ENCODE data around the gene GTF3C5.

The GTF3C5 gene

DNA sequence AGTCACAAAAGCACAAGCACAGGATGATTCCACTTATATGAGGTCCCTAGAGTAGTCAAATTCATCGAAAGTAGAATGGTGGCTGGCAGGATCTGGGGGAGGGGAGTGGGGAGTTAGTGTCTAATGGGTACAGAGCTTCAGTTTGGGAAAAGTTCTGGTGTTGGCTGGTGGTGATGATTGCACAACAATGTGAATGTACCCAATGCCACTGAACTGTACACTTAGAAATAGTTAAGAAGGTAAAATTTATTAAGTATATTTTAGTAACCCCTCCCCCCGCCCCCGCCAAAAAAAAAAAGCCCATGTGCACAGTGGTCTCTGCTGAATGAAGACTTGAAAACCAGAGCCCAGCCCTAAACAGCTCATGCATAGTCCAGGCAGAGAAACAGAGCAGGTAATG, 24.8 kb upstream of the GTF3C5 start:
- Histone ChIP-seq H3K4me3 (ENCODE audit: low read length) (no peak overlapping the region), H4K20me1 (ENCODE audit: control insufficient read depth, insufficient read depth, low read depth, low read length) (no peaks in the 10 kb centered on the region), H3K4me1 (ENCODE audit: control insufficient read depth, low read length) (no peaks in the 10 kb centered on the region), H3K4me2 (ENCODE audit: low read length) (no peak overlapping the region), H3K36me3 (ENCODE audit: control insufficient read depth, low read length) (no peaks in the 10 kb centered on the region), H3K27ac (ENCODE audit: low read depth, low read length) (no peak overlapping the region), H3F3A (ENCODE audit: control insufficient read depth, insufficient read depth) (no peaks in the 10 kb centered on the region), H3K79me2 (ENCODE audit: control insufficient read depth, low read length) (no peaks in the 10 kb centered on the region), H3K9me2 (replicated peaks; ENCODE audit: control insufficient read depth, low read length) (no peaks in the 10 kb centered on the region), H3K27me3 (ENCODE audit: control insufficient read depth, low read length) (peaks cover 23% of the 10 kb centered on the region), H3K9me3 (ENCODE audit: control insufficient read depth, insufficient read depth, low read length) (no peaks in the 10 kb centered on the region)
- TF ChIP-seq, protein P1, sequence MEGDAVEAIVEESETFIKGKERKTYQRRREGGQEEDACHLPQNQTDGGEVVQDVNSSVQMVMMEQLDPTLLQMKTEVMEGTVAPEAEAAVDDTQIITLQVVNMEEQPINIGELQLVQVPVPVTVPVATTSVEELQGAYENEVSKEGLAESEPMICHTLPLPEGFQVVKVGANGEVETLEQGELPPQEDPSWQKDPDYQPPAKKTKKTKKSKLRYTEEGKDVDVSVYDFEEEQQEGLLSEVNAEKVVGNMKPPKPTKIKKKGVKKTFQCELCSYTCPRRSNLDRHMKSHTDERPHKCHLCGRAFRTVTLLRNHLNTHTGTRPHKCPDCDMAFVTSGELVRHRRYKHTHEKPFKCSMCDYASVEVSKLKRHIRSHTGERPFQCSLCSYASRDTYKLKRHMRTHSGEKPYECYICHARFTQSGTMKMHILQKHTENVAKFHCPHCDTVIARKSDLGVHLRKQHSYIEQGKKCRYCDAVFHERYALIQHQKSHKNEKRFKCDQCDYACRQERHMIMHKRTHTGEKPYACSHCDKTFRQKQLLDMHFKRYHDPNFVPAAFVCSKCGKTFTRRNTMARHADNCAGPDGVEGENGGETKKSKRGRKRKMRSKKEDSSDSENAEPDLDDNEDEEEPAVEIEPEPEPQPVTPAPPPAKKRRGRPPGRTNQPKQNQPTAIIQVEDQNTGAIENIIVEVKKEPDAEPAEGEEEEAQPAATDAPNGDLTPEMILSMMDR (IDR thresholded peaks at IDR 0.05; ENCODE audit: low read depth, low read length, poor library complexity, severe bottlenecking): no peak
- no peak for TF ChIP-seq EZH2phosphoT487 (IDR thresholded peaks at IDR 0.05; ENCODE audit: borderline replicate concordance, low read length)

DNA sequence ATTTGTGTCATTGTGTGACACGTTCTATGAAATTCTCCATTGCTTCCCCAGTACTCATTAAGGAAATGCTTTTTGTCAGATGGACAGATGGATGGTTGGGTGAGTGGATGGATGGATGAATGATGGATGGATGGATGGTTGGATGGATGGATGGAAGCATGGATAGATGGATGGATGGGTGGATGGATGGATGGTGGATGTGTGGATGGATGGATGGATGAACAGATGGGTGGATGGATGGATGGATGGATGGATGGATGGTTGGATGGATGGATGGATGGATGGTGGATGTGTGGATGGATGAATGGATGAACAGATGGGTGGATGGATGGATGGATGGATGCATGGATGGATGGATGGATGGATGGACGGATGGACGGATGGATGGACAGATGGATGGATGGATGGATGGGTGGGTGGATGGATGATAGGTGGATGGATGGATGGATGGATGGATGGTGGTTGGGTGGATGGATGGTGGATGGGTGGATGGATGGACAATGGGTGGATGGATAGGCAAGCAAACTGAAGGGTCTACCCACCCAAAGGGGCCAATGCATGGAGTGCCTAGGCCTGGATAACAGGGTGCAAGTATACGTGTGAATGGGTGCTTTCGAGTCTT, 24.0 kb upstream of the GTF3C5 start:
- Histone ChIP-seq H3K79me2 (ENCODE audit: control insufficient read depth, low read length) (no peaks in the 10 kb centered on the region), H4K20me1 (ENCODE audit: control insufficient read depth, insufficient read depth, low read depth, low read length) (no peaks in the 10 kb centered on the region), H3K9me2 (replicated peaks; ENCODE audit: control insufficient read depth, low read length) (no peaks in the 10 kb centered on the region), H3K4me1 (ENCODE audit: control insufficient read depth, low read length) (no peaks in the 10 kb centered on the region), H3K4me2 (ENCODE audit: low read length) (no peak overlapping the region), H3K9me3 (ENCODE audit: control insufficient read depth, insufficient read depth, low read length) (no peaks in the 10 kb centered on the region), H3F3A (ENCODE audit: control insufficient read depth, insufficient read depth) (no peaks in the 10 kb centered on the region), H3K4me3 (ENCODE audit: low read length) (no peak overlapping the region), H3K27me3 (ENCODE audit: control insufficient read depth, low read length) (peaks cover 23% of the 10 kb centered on the region), H3K36me3 (ENCODE audit: control insufficient read depth, low read length) (no peaks in the 10 kb centered on the region), H3K27ac (ENCODE audit: low read depth, low read length) (no peak overlapping the region)
- TF ChIP-seq, protein P1 (IDR thresholded peaks at IDR 0.05; ENCODE audit: low read depth, low read length, poor library complexity, severe bottlenecking): no peak
- TF ChIP-seq EZH2phosphoT487 (IDR thresholded peaks at IDR 0.05; ENCODE audit: borderline replicate concordance, low read length): no peak

DNA sequence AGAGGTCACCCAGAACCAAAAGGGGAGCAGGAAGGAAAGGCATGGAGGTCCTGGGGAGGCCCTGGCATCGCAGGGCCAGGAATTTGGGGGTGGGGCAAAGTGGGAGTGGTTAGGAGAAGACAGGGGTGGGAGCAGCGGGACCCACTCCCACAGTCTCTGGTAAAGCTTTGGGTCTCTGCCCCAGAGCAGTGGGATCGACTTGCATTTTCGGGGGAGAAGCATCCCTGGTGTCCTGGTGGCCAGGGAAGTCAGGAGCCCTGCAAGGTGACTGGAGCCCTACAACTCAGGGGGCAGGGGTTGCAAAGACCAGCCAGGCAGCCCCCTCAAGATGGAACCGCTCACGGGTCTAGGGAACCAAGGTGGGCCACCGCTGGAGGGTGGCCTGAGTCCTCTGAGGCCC, 22.4 kb upstream of the GTF3C5 start:
- H3K79me2 ChIP-seq (ENCODE audit: control insufficient read depth, low read length): no peaks in the 10 kb centered on the region
- TF ChIP-seq, protein P1 (IDR thresholded peaks at IDR 0.05; ENCODE audit: low read depth, low read length, poor library complexity, severe bottlenecking): no peak
- TF ChIP-seq EZH2phosphoT487 (IDR thresholded peaks at IDR 0.05; ENCODE audit: borderline replicate concordance, low read length): no peak
- no peak overlapping the region for H3K27ac ChIP-seq (ENCODE audit: low read depth, low read length)
- H3K36me3 ChIP-seq (ENCODE audit: control insufficient read depth, low read length): no peaks in the 10 kb centered on the region
- no peaks in the 10 kb centered on the region for H4K20me1 ChIP-seq (ENCODE audit: control insufficient read depth, insufficient read depth, low read depth, low read length)
- peaks cover 9% of the 10 kb centered on the region for H3K27me3 ChIP-seq (ENCODE audit: control insufficient read depth, low read length)
- no peaks in the 10 kb centered on the region for H3K9me3 ChIP-seq (ENCODE audit: control insufficient read depth, insufficient read depth, low read length)
- H3F3A ChIP-seq (ENCODE audit: control insufficient read depth, insufficient read depth): no peaks in the 10 kb centered on the region
- no peak overlapping the region for H3K4me2 ChIP-seq (ENCODE audit: low read length)
- no peak overlapping the region for H3K4me3 ChIP-seq (ENCODE audit: low read length)
- no peaks in the 10 kb centered on the region for H3K4me1 ChIP-seq (ENCODE audit: control insufficient read depth, low read length)
- no peaks in the 10 kb centered on the region for H3K9me2 ChIP-seq (replicated peaks; ENCODE audit: control insufficient read depth, low read length)

Data from DOHH2 (cell line).